ENCODE measurements around the gene SPACA9.

DNA sequence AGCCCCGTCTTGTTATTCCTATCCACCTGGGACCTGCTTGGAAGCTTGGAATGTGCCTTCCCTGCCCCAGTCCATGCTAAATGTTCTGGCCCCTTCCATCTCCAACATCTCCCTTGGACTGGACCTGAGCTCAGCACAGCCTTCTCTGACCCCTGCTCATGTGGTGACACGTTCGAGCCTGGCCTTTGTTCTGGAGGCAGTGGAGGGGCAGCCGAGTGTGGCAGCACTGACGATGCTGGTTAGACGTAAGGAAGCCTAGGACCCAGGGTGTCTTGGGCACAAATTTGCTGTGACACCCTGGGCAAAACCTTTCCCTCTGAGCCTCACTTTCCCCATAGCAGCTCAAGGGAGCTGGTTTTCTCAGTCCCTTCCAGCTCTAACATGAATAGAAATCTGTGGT is 3.9 kb downstream of the SPACA9 start:
- TF ChIP-seq, protein P1, sequence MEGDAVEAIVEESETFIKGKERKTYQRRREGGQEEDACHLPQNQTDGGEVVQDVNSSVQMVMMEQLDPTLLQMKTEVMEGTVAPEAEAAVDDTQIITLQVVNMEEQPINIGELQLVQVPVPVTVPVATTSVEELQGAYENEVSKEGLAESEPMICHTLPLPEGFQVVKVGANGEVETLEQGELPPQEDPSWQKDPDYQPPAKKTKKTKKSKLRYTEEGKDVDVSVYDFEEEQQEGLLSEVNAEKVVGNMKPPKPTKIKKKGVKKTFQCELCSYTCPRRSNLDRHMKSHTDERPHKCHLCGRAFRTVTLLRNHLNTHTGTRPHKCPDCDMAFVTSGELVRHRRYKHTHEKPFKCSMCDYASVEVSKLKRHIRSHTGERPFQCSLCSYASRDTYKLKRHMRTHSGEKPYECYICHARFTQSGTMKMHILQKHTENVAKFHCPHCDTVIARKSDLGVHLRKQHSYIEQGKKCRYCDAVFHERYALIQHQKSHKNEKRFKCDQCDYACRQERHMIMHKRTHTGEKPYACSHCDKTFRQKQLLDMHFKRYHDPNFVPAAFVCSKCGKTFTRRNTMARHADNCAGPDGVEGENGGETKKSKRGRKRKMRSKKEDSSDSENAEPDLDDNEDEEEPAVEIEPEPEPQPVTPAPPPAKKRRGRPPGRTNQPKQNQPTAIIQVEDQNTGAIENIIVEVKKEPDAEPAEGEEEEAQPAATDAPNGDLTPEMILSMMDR (conservative IDR thresholded peaks at IDR 0.05): no peak
- TF ChIP-seq EZH2 (IDR thresholded peaks at IDR 0.05; ENCODE audit: low read depth): no peak
